ENCODE data around the gene MRPL4. TPM values are rescaled to one million over a fixed set of nuclear protein-coding genes. Genes with fewer than 3 reads are reported as not detected.

The MRPL4 gene
- total and polyA plus RNA-seq, 2 experiments from 2014 or later = 92.0 to 171 TPM

DNA sequence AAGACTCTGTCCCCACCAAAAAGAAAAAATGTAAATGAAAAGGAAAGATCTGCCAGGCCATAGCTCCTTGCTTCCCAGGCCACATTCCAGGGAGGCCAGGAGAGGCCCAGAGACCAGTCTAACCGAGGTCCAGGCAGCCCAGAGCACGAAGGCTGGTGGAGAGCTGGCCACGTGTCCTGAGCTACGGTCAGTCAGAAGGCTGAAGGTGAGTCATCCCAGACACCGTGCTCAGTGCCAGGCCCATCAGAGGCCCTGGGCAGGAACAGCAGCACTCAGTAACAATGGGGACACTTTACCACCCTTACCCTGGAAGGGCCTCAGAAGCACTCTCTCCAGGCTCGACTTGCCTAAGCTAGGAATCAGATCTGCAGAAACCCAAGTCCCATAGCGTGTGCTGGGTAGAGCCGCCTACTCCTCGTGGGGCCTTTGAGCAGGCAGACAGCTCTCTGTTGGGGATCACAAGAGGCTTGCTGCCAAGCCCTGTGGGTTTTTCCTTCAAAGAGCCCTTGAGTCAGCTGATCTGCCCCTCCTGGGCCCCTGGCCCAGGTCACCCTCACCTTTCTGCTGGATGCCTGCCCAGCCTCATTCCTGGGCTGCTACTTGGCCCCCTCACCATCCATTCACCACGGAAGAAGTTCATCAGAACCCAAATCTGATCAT, 45.7 kb upstream of the MRPL4 start:
- Histone ChIP-seq H3F3A (replicated peaks; ENCODE audit: low read depth) (no peaks in the 10 kb centered on the region), H2AFZ (no peak overlapping the region), H3K27me3 (ENCODE audit: insufficient read depth) (no peaks in the 10 kb centered on the region), H4K20me1 (replicated peaks; ENCODE audit: insufficient read depth) (no peaks in the 10 kb centered on the region), H3K79me2 (replicated peaks; ENCODE audit: insufficient read depth) (no peaks in the 10 kb centered on the region), H3K4me3 (no peak overlapping the region), H3K9me2 (ENCODE audit: insufficient read depth) (no peaks in the 10 kb centered on the region), H3K27ac (ENCODE audit: low read depth) (no peak overlapping the region), H3K36me3 (ENCODE audit: insufficient read depth) (no peaks in the 10 kb centered on the region), H3K4me2 (no peak overlapping the region), H3K4me1 (ENCODE audit: insufficient read depth) (no peaks in the 10 kb centered on the region)
- peaks cover 17% of the 10 kb centered on the region for H3K9me3 Mint-ChIP-seq
- peaks cover 3% of the 10 kb centered on the region for H3K27me3 Mint-ChIP-seq (ENCODE audit: insufficient read depth, low read depth, poor library complexity)
- ATAC-seq (no peak), DNase-seq (ENCODE audit: low spot score) (no peak)
- TF ChIP-seq, protein P1, sequence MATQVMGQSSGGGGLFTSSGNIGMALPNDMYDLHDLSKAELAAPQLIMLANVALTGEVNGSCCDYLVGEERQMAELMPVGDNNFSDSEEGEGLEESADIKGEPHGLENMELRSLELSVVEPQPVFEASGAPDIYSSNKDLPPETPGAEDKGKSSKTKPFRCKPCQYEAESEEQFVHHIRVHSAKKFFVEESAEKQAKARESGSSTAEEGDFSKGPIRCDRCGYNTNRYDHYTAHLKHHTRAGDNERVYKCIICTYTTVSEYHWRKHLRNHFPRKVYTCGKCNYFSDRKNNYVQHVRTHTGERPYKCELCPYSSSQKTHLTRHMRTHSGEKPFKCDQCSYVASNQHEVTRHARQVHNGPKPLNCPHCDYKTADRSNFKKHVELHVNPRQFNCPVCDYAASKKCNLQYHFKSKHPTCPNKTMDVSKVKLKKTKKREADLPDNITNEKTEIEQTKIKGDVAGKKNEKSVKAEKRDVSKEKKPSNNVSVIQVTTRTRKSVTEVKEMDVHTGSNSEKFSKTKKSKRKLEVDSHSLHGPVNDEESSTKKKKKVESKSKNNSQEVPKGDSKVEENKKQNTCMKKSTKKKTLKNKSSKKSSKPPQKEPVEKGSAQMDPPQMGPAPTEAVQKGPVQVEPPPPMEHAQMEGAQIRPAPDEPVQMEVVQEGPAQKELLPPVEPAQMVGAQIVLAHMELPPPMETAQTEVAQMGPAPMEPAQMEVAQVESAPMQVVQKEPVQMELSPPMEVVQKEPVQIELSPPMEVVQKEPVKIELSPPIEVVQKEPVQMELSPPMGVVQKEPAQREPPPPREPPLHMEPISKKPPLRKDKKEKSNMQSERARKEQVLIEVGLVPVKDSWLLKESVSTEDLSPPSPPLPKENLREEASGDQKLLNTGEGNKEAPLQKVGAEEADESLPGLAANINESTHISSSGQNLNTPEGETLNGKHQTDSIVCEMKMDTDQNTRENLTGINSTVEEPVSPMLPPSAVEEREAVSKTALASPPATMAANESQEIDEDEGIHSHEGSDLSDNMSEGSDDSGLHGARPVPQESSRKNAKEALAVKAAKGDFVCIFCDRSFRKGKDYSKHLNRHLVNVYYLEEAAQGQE (IDR thresholded peaks at IDR 0.05; ENCODE audit: unreplicated experiment) = no peak
- TF ChIP-seq NANOG (IDR thresholded peaks at IDR 0.05; ENCODE audit: borderline replicate concordance) = no peak
- no peak for TF ChIP-seq ZNF462 (CRISPR knock-in tag; IDR thresholded peaks at IDR 0.05)
- no peak for TF ChIP-seq ZNF331 (CRISPR knock-in tag; IDR thresholded peaks at IDR 0.05; ENCODE audit: low read depth)
- TF ChIP-seq EZH2phosphoT487 (IDR thresholded peaks at IDR 0.05; ENCODE audit: unreplicated experiment) = no peak
- TF ChIP-seq CTCF (conservative IDR thresholded peaks at IDR 0.05; ENCODE audit: low read depth in 2 of 2) = no peak
- TF ChIP-seq EZH2 (IDR thresholded peaks at IDR 0.05; ENCODE audit: low read depth, unreplicated experiment) = no peak
- no peak for TF ChIP-seq STAT1 (IDR thresholded peaks at IDR 0.05; ENCODE audit: unreplicated experiment)
- TF ChIP-seq, protein P2, sequence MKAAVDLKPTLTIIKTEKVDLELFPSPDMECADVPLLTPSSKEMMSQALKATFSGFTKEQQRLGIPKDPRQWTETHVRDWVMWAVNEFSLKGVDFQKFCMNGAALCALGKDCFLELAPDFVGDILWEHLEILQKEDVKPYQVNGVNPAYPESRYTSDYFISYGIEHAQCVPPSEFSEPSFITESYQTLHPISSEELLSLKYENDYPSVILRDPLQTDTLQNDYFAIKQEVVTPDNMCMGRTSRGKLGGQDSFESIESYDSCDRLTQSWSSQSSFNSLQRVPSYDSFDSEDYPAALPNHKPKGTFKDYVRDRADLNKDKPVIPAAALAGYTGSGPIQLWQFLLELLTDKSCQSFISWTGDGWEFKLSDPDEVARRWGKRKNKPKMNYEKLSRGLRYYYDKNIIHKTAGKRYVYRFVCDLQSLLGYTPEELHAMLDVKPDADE (IDR thresholded peaks at IDR 0.05) = no peak
- no peak for TF ChIP-seq POLR2AphosphoS5 (IDR thresholded peaks at IDR 0.05; ENCODE audit: low read depth)
- TF ChIP-seq ZNF114 (CRISPR knock-in tag; IDR thresholded peaks at IDR 0.05) = no peak
- no peak for TF ChIP-seq CREB1 (CRISPR knock-in tag; IDR thresholded peaks at IDR 0.05; ENCODE audit: low read depth)
- no peak for TF ChIP-seq JUNB (IDR thresholded peaks at IDR 0.05; ENCODE audit: unreplicated experiment)
- no peak overlapping the region for H3K4me3 Mint-ChIP-seq
- peaks cover 5% of the 10 kb centered on the region; the same call in 1 of the 3 replicates for H3K36me3 Mint-ChIP-seq (ENCODE audit: low read depth)
- H3K4me1 Mint-ChIP-seq = peaks cover 14% of the 10 kb centered on the region; the same call in 2 of the 3 replicates
- H3K27ac Mint-ChIP-seq = no peak overlapping the region
